ENCODE measurements around the gene PRKCQ. TPM values are rescaled to one million over a fixed set of nuclear protein-coding genes. Genes with fewer than 3 reads are reported as not detected.
"Not testable (repeated sequence)": the region's sequence is repeated elsewhere in the genome, so short reads cannot be mapped to it uniquely, and the experiment has no call there.

Gene PRKCQ
- total and polyA plus RNA-seq, 2 experiments from 2014 or later, result 0.43 to 0.97 TPM

DNA sequence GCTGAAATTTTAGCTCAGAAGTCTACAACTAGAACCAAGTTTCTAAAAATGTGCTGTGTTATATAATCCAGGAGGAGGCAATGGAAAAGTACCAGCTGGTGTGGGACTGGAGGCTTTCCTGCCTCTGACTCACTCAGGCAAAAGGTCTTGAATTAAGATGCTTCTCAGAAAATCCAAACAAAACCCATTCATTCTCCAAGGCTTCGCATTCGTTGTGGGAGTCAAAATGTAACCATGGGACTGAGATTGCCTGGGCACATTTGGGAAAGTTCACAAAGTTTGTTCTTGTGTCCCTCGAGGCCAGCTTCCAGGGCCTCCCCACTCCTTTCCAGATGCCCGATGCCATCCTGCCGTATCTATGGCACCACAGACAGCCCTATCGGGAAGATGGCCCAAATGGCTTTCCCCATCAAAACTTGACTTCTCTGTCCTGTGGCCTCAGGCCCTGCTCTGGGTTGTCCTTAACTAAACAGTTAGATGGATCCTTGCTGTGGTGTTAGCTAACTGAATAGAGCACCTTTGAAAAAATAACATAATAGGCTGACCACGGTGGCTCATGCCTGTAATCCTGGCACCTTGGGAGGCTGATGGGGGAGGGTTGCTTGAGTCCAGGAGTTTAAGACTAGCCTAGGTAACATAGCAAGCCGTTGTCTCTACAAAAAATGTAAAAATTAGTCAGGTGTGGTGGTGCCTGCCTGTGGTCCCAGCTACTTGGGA is 196.8 kb downstream of the PRKCQ start:
- 80% methylated on average over 8 of the region's 8 CpGs for WGBS (ENCODE audit: low lambda C conversion rate, missing lambda C conversion rate)
- H3K4me3 ChIP-seq, result no peak overlapping the region
- TF ChIP-seq EZH2 (IDR thresholded peaks at IDR 0.05; ENCODE audit: borderline replicate concordance) (no peak), EZH2phosphoT487 (IDR thresholded peaks at IDR 0.05; ENCODE audit: low read depth, severe bottlenecking, unreplicated experiment) (no peak)
- TF ChIP-seq, protein P1, sequence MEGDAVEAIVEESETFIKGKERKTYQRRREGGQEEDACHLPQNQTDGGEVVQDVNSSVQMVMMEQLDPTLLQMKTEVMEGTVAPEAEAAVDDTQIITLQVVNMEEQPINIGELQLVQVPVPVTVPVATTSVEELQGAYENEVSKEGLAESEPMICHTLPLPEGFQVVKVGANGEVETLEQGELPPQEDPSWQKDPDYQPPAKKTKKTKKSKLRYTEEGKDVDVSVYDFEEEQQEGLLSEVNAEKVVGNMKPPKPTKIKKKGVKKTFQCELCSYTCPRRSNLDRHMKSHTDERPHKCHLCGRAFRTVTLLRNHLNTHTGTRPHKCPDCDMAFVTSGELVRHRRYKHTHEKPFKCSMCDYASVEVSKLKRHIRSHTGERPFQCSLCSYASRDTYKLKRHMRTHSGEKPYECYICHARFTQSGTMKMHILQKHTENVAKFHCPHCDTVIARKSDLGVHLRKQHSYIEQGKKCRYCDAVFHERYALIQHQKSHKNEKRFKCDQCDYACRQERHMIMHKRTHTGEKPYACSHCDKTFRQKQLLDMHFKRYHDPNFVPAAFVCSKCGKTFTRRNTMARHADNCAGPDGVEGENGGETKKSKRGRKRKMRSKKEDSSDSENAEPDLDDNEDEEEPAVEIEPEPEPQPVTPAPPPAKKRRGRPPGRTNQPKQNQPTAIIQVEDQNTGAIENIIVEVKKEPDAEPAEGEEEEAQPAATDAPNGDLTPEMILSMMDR (IDR thresholded peaks at IDR 0.05; ENCODE audit: poor library complexity), result no peak
- DNase-seq (ENCODE audit: low spot score), result peak; percentile 36
- no peaks in the 10 kb centered on the region for H3K36me3 ChIP-seq (replicated peaks; ENCODE audit: insufficient read depth, low read depth)
- no peaks in the 10 kb centered on the region for H4K20me1 ChIP-seq (ENCODE audit: insufficient read depth, poor library complexity, severe bottlenecking)
- no peaks in the 10 kb centered on the region for H3K27me3 ChIP-seq
- no peak overlapping the region for H3K27ac ChIP-seq
- no peaks in the 10 kb centered on the region for H3K9me2 ChIP-seq (replicated peaks; ENCODE audit: insufficient read depth)
- H3K4me1 ChIP-seq (ENCODE audit: insufficient read depth), result peaks cover 5% of the 10 kb centered on the region
- H3K4me2 ChIP-seq, result no peak overlapping the region
- no peaks in the 10 kb centered on the region for H3K9me3 ChIP-seq (ENCODE audit: low read depth)
- no peak overlapping the region for H2AFZ ChIP-seq
- H3K79me2 ChIP-seq, result no peaks in the 10 kb centered on the region

DNA sequence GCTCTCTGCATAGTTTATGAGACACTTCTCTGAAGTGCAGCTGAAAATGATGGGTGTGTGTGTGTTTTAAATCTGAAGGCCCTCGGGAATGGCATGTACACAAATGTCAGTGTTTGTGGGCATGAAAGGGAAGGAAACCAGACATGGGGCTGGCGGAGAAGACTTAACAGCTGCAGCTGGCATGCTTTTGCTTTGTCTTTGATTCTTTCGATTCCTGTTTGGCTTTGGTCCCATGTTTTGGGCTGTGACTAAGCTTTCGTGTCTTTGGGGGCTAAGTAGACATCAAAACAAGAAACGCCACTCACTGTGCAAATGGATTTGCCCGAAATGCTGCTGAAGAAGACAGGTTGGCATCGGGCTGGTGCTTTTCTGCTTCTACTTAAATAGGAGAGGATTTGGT is 198.0 kb downstream of the PRKCQ start:
- no peaks in the 10 kb centered on the region for H3K79me2 ChIP-seq
- peaks cover 5% of the 10 kb centered on the region for H3K4me1 ChIP-seq (ENCODE audit: insufficient read depth)
- no peaks in the 10 kb centered on the region for H3K27me3 ChIP-seq
- no peak for TF ChIP-seq EZH2phosphoT487 (IDR thresholded peaks at IDR 0.05; ENCODE audit: low read depth, severe bottlenecking, unreplicated experiment)
- TF ChIP-seq, protein P1 (IDR thresholded peaks at IDR 0.05; ENCODE audit: poor library complexity), result no peak
- no peak for TF ChIP-seq EZH2 (IDR thresholded peaks at IDR 0.05; ENCODE audit: borderline replicate concordance)
- no peak overlapping the region for H2AFZ ChIP-seq
- H4K20me1 ChIP-seq (ENCODE audit: insufficient read depth, poor library complexity, severe bottlenecking), result no peaks in the 10 kb centered on the region
- no peaks in the 10 kb centered on the region for H3K9me3 ChIP-seq (ENCODE audit: low read depth)
- no peak overlapping the region for H3K27ac ChIP-seq
- H3K4me2 ChIP-seq, result no peak overlapping the region
- no peak overlapping the region for H3K4me3 ChIP-seq
- no peaks in the 10 kb centered on the region for H3K9me2 ChIP-seq (replicated peaks; ENCODE audit: insufficient read depth)
- WGBS (ENCODE audit: low lambda C conversion rate, missing lambda C conversion rate), result 69% methylated on average over 7 of the region's 7 CpGs
- no peaks in the 10 kb centered on the region for H3K36me3 ChIP-seq (replicated peaks; ENCODE audit: insufficient read depth, low read depth)
- DNase-seq (ENCODE audit: low spot score), result no peak

DNA sequence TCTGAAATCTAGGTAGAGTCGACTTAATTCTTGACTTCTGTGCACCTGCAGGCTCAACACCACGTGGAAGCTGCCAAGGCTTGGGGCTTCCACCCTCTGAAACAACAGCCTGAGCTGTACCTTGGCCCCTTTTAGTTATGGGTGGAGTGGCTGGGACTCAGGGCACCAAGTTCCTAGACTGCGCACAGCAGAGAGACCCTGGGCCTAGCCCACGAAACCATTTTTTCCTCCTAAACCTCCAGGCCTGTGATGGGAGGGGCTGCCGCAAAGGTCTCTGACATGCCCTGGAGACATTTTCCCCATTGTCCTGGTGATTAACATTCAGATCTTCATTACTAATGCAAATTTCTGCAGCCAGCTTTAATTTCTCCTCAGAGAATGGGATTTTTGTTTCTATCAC is 199.6 kb downstream of the PRKCQ start:
- not testable (repeated sequence) for DNase-seq (ENCODE audit: low spot score)
- 92% methylated on average over 5 of the region's 5 CpGs for WGBS (ENCODE audit: low lambda C conversion rate, missing lambda C conversion rate)

DNA sequence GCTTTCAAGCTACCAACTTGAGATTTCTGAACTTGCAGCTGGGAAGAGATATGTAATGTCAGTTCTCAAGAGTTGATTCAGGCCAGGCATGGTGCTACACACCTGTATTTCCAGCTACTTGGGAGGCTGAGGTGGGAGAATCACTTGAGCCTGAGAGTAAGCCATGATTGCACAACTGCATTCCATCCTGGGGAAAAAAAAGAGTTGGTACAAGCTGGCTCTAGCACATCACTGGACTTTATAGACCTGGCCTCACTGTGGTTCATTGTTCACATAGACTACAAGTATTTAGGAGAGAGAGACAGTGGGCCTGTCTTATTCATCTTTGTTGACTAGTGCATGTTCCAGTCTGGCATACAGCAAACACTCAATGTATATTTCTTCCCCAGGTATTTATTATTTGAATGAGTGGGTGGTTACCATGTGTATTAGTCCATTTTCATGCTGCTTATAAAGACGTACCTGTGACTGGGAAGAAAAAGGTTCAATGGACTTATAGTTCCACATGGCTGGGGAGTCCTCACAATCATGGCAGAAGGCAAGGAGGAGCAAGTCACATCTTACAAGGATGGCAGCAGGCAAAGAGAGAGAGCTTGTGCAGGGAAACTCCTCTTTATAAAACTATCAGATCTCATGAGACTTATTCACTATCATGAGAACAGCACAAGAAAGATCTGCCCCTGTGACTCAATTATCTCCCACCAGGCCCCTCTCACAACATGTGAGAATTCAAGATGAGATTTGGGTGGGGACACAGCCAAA is 200.9 kb downstream of the PRKCQ start:
- WGBS (ENCODE audit: low lambda C conversion rate, missing lambda C conversion rate), result 100% methylated on average over 1 of the region's 1 CpG
- TF ChIP-seq, protein P1 (IDR thresholded peaks at IDR 0.05; ENCODE audit: poor library complexity), result no peak
- TF ChIP-seq EZH2phosphoT487 (IDR thresholded peaks at IDR 0.05; ENCODE audit: low read depth, severe bottlenecking, unreplicated experiment), result no peak
- TF ChIP-seq EZH2 (IDR thresholded peaks at IDR 0.05; ENCODE audit: borderline replicate concordance), result no peak
- Histone ChIP-seq H3K9me3 (ENCODE audit: low read depth) (no peaks in the 10 kb centered on the region), H3K27me3 (no peaks in the 10 kb centered on the region), H3K79me2 (no peaks in the 10 kb centered on the region), H2AFZ (no peak overlapping the region), H3K36me3 (replicated peaks; ENCODE audit: insufficient read depth, low read depth) (no peaks in the 10 kb centered on the region), H3K9me2 (replicated peaks; ENCODE audit: insufficient read depth) (no peaks in the 10 kb centered on the region), H3K4me3 (no peak overlapping the region), H4K20me1 (ENCODE audit: insufficient read depth, poor library complexity, severe bottlenecking) (no peaks in the 10 kb centered on the region), H3K27ac (no peak overlapping the region), H3K4me2 (no peak overlapping the region), H3K4me1 (ENCODE audit: insufficient read depth) (peaks cover 5% of the 10 kb centered on the region)
- no peak for DNase-seq (ENCODE audit: low spot score)

More for the DNA sequence above, 199.6 kb downstream of the PRKCQ start:
- not testable (repeated sequence) for H3K27me3 ChIP-seq; H3K79me2 ChIP-seq; H4K20me1 ChIP-seq (ENCODE audit: insufficient read depth, poor library complexity, severe bottlenecking); H3K9me2 ChIP-seq (replicated peaks; ENCODE audit: insufficient read depth); H3K4me2 ChIP-seq; H3K4me3 ChIP-seq; H3K9me3 ChIP-seq (ENCODE audit: low read depth); H2AFZ ChIP-seq; H3K36me3 ChIP-seq (replicated peaks; ENCODE audit: insufficient read depth, low read depth); H3K4me1 ChIP-seq (ENCODE audit: insufficient read depth); H3K27ac ChIP-seq

Data from hepatocyte (in vitro differentiated cells).